SK-N-SH (cell line): ENCODE data around the gene ROBO3. TPM values are rescaled to one million over a fixed set of nuclear protein-coding genes. Genes with fewer than 3 reads are reported as not detected.

Experiments
- CTCF ChIA-PET: fragments of 300-600, 350-600 bp; formaldehyde crosslinking; extraction: SDS; loops from one replicate; lab custom pipeline; 2021; lab: Yijun Ruan, JAX
- POLR2A ChIA-PET: fragments of 350-600 bp; sonication (Branson Sonifier 250); formaldehyde crosslinking; extraction: SDS; loops from one replicate; lab custom pipeline; 2020; ENCODE audit warnings: antibody characterized with exemption, inconsistent platforms; lab: Yijun Ruan, JAX
- DNase-seq: peaks from one replicate; pipeline ENCODE4 v3.0.0; 2012
- H2AFZ ChIP-seq: fragments of 200-600 bp; sonication (generic); 2 replicates; pipeline ENCODE4 v1.8.1; 2016; ENCODE audit warnings: antibody characterized with exemption, mild to moderate bottlenecking, low read depth
- H3F3A ChIP-seq: fragments of 200-600 bp; sonication (generic); replicated peaks from 2 replicates; pipeline ENCODE3; 2016; ENCODE audit warnings: antibody characterized with exemption, mild to moderate bottlenecking; ENCODE audit not compliant: insufficient read depth
- H3K27ac ChIP-seq, 2 experiments: fragments of 200-500 bp in 1 of 2; fragments of 200-600 bp in 1 of 2; sonication (Bioruptor generic) in 1 of 2; sonication (generic), shearing (Covaris generic) in 1 of 2; 2 replicates each; pipeline versions ENCODE4 v1.5.1 to v1.6.1; 2014 to 2016; ENCODE audit warnings: low read depth in 2 of 2, inconsistent platforms in 1 of 2, low read length in 1 of 2, mild to moderate bottlenecking in 1 of 2, mixed read lengths in 1 of 2
- H3K27me3 ChIP-seq: fragments of 200-600 bp; sonication (generic), shearing (Covaris generic); 2 replicates; pipeline ENCODE4 v1.6.1; 2016; ENCODE audit warnings: mixed run types; ENCODE audit not compliant: insufficient read depth
- H3K36me3 ChIP-seq, 2 experiments: fragments of 200-500 bp in 1 of 2; fragments of 200-600 bp in 1 of 2; sonication (Bioruptor generic) in 1 of 2; sonication (generic) in 1 of 2; replicated peaks in 1 of 2; 2 replicates each; pipeline versions ENCODE3 to v1.5.1; 2014 to 2016; ENCODE audit warnings: low read length in 1 of 2, mild to moderate bottlenecking in 1 of 2; ENCODE audit not compliant: insufficient read depth in 2 of 2, control insufficient read depth in 1 of 2
- H3K4me1 ChIP-seq, 2 experiments: fragments of 200-500 bp in 1 of 2; fragments of 200-600 bp in 1 of 2; sonication (Bioruptor generic) in 1 of 2; sonication (generic), shearing (Covaris generic) in 1 of 2; 2 replicates each; pipeline versions ENCODE4 v1.5.1 to v1.6.1; 2014 to 2016; ENCODE audit warnings: low read depth in 1 of 2, low read length in 1 of 2, mixed run types in 1 of 2; ENCODE audit not compliant: insufficient read depth in 2 of 2, control insufficient read depth in 1 of 2
- H3K4me2 ChIP-seq: fragments of 200-600 bp; sonication (generic), shearing (Covaris generic); 2 replicates; pipeline ENCODE4 v1.6.1; 2017; ENCODE audit warnings: mixed run types
- H3K4me3 ChIP-seq, 2 experiments: fragments of 200-500 bp in 1 of 2; fragments of 200-600 bp in 1 of 2; sonication (Bioruptor generic) in 1 of 2; sonication (generic), shearing (Covaris generic) in 1 of 2; 2 replicates each; pipeline versions ENCODE4 v1.5.1 to v1.8.1; 2014 to 2016; ENCODE audit warnings: low read depth in 2 of 2, inconsistent platforms in 1 of 2, low read length in 1 of 2, mild to moderate bottlenecking in 1 of 2, mixed read lengths in 1 of 2, moderate library complexity in 1 of 2
- H3K79me2 ChIP-seq: fragments of 200-600 bp; sonication (generic); 2 replicates; pipeline ENCODE4 v1.8.1; 2017; ENCODE audit warnings: mild to moderate bottlenecking; ENCODE audit not compliant: insufficient read depth
- H3K9ac ChIP-seq: fragments of 200-600 bp; sonication (generic); 2 replicates; pipeline ENCODE4 v1.6.1; 2017; ENCODE audit warnings: mixed run types
- H3K9me2 ChIP-seq: fragments of 200-600 bp; sonication (generic); 2 replicates; pipeline ENCODE4 v1.6.1; 2017; ENCODE audit warnings: mixed run types
- H3K9me3 ChIP-seq: fragments of 200-600 bp; sonication (generic); 2 replicates; pipeline ENCODE4 v1.6.1; 2017; ENCODE audit warnings: mixed run types, mild to moderate bottlenecking, moderate library complexity
- H4K20me1 ChIP-seq: fragments of 200-600 bp; sonication (generic); 2 replicates; pipeline ENCODE4 v1.6.1; 2017; ENCODE audit warnings: mild to moderate bottlenecking, mixed run types; ENCODE audit not compliant: insufficient read depth
- FOSL2 ChIP-seq: IDR thresholded peaks from 2 replicates; pipeline ENCODE4 v1.4.0; 2012; ENCODE audit warnings: low read depth, mild to moderate bottlenecking, moderate library complexity, borderline replicate concordance
- FOXJ3 ChIP-seq: sonication (generic); formaldehyde crosslinking; IDR thresholded peaks from 2 replicates; pipeline ENCODE4 v1.5.1; 2020; ENCODE audit warnings: mild to moderate bottlenecking, missing genetic modification reagents
- FOXM1 ChIP-seq: IDR thresholded peaks from 2 replicates; pipeline ENCODE4 v1.4.0; 2012; ENCODE audit warnings: low read depth, mild to moderate bottlenecking
- GABPA ChIP-seq: IDR thresholded peaks from 2 replicates; pipeline ENCODE4 v1.4.0; 2012; ENCODE audit warnings: low read depth, mild to moderate bottlenecking
- JUND ChIP-seq: IDR thresholded peaks from 2 replicates; pipeline ENCODE4 v1.4.0; 2012
- MAX ChIP-seq: IDR thresholded peaks from 2 replicates; pipeline ENCODE4 v1.4.0; 2012; ENCODE audit warnings: low read depth
- MEF2A ChIP-seq: IDR thresholded peaks from 2 replicates; pipeline ENCODE4 v1.4.0; 2012; ENCODE audit warnings: low read depth, borderline replicate concordance
- NRF1 ChIP-seq: IDR thresholded peaks from 2 replicates; pipeline ENCODE4 v1.6.1; 2012; ENCODE audit warnings: low read depth, mild to moderate bottlenecking, low read length
- PBX3 ChIP-seq: IDR thresholded peaks from 2 replicates; pipeline ENCODE4; 2012
- POLR2AphosphoS5 ChIP-seq: IDR thresholded peaks from 2 replicates; pipeline ENCODE4 v1.6.1; 2012; ENCODE audit warnings: low read depth, low read length
- RAD21 ChIP-seq: IDR thresholded peaks from 2 replicates; pipeline ENCODE4 v1.6.1; 2012; ENCODE audit warnings: mild to moderate bottlenecking, low read length
- RFX5 ChIP-seq: IDR thresholded peaks from 2 replicates; pipeline ENCODE4 v1.6.1; 2012; ENCODE audit warnings: mild to moderate bottlenecking, improper control_type of control experiment, low read length
- RXRA ChIP-seq: IDR thresholded peaks from 2 replicates; pipeline ENCODE4 v1.4.0; 2012; ENCODE audit warnings: low read depth, mild to moderate bottlenecking, borderline replicate concordance
- SMC3 ChIP-seq: IDR thresholded peaks from 2 replicates; pipeline ENCODE4 v1.6.1; 2012; ENCODE audit warnings: low read depth, low read length, improper control_type of control experiment
- TAF1 ChIP-seq: IDR thresholded peaks from 2 replicates; pipeline ENCODE4 v1.6.1; 2012; ENCODE audit warnings: low read depth, mild to moderate bottlenecking, low read length, moderate library complexity, borderline replicate concordance
- TCF12 ChIP-seq: IDR thresholded peaks from 2 replicates; pipeline ENCODE4 v1.4.0; 2012
- TEAD4 ChIP-seq: IDR thresholded peaks from 2 replicates; pipeline ENCODE4 v1.4.0; 2012; ENCODE audit warnings: mild to moderate bottlenecking, borderline replicate concordance; ENCODE audit not compliant: insufficient read depth
- USF2 ChIP-seq: fragments of 150-350 bp; IDR thresholded peaks from 2 replicates; pipeline ENCODE4 v1.6.1; 2017; ENCODE audit warnings: antibody characterized with exemption, low read length, low read depth, borderline replicate concordance
- YY1 ChIP-seq: IDR thresholded peaks from 2 replicates; pipeline ENCODE4 v1.4.0; 2012; ENCODE audit warnings: low read depth, mild to moderate bottlenecking
- WGBS: methylation state at CpG from one replicate; pipeline ENCODE4 v1.1.6; 2017; ENCODE audit warnings: low lambda C conversion rate; 5-methylcytosine and 5-hydroxymethylcytosine counted together
- polyA plus RNA-seq, 3 experiments: library from polyadenylated mRNA; depleted of rRNA; stranded (reverse); fragments of >200 nt; gene quantifications; 2 replicates each; pipeline ENCODE4 v1.2.3, GENCODE V29; 2012
- TF ChIP-seq, protein P1 (sequence below): fragments of 150-350 bp; IDR thresholded peaks from 2 replicates; pipeline ENCODE4 v1.6.1; 2016; ENCODE audit warnings: mild to moderate bottlenecking, low read depth, low read length
- TF ChIP-seq, protein P2 (sequence below): IDR thresholded peaks from 2 replicates; pipeline ENCODE4 v1.4.0; 2012; ENCODE audit warnings: low read depth, borderline replicate concordance

ROBO3 gene
- polyA plus RNA-seq, 1 of the 3 experiments (the other 2 are of a cell fraction): 59.8 TPM

- DNase-seq: peak; percentile 5
- Histone ChIP-seq H3K9me2 (no peaks in the 10 kb centered on the region), H3K9ac (peak within 1 kb of the TSS; percentile 64), H3F3A (peaks cover 37% of the 10 kb centered on the region), H4K20me1 (no peaks in the 10 kb centered on the region), H3K27me3 (no peaks in the 10 kb centered on the region), H3K4me2 (peak within 1 kb of the TSS; percentile 56), H3K9me3 (no peaks in the 10 kb centered on the region), H3K36me3 (no peaks in the 10 kb centered on the region), H3K4me3 (no peak within 1 kb of the TSS), H3K27ac (peak within 1 kb of the TSS; percentile 78 to 96), H2AFZ (peak within 1 kb of the TSS; percentile 64), H3K4me1 (peaks cover 4 to 34% of the 10 kb centered on the region in 2 experiments; a peak in 3 of 4 replicates), H3K79me2 (no peaks in the 10 kb centered on the region)
- POLR2A ChIA-PET: no interaction called here
- 77% methylated on average over 8 of the region's 12 CpGs for WGBS
- CTCF ChIA-PET: interaction anchor here (1.1 to 1.2 kb wide), 3 partner anchors 22 to 507 kb away, joined by 3 to 4 read pairs (median 3); no protein-coding TSS in a partner anchor
- TF ChIP-seq RAD21 (no peak), GABPA (no peak), MEF2A (no peak), TEAD4 (no peak), TAF1 (no peak), YY1 (no peak), TCF12 (no peak), POLR2AphosphoS5 (no peak), RFX5 (no peak), FOSL2 (no peak), FOXM1 (no peak), SMC3 (no peak), RXRA (no peak), USF2 (no peak)
- TF ChIP-seq, protein P1, sequence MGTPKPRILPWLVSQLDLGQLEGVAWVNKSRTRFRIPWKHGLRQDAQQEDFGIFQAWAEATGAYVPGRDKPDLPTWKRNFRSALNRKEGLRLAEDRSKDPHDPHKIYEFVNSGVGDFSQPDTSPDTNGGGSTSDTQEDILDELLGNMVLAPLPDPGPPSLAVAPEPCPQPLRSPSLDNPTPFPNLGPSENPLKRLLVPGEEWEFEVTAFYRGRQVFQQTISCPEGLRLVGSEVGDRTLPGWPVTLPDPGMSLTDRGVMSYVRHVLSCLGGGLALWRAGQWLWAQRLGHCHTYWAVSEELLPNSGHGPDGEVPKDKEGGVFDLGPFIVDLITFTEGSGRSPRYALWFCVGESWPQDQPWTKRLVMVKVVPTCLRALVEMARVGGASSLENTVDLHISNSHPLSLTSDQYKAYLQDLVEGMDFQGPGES: no peak
These were observed 32.5 kb downstream of the ROBO3 start, which contains the start of gene ROBO4 for GRCh38 chr11:124897674-124898262. ROBO4 (minus strand) TSS chr11:124897865; CDS start chr11:124897795, 70 bp downstream.

GRCh38 chr11:124898263-124898680, 33.0 kb downstream of the ROBO3 start:
- Histone ChIP-seq H3K27me3 (no peaks in the 10 kb centered on the region), H3K79me2 (no peaks in the 10 kb centered on the region), H3K27ac (peak overlapping the region; percentile 78 to 96; a peak in 3 of 4 replicates), H3K4me3 (no peak overlapping the region), H2AFZ (peak overlapping the region; percentile 64; the same call in 1 of the 2 replicates), H3F3A (peaks cover 37% of the 10 kb centered on the region), H4K20me1 (no peaks in the 10 kb centered on the region), H3K9me3 (no peaks in the 10 kb centered on the region), H3K9me2 (no peaks in the 10 kb centered on the region), H3K4me1 (peaks cover 4 to 34% of the 10 kb centered on the region in 2 experiments; a peak in 3 of 4 replicates), H3K9ac (peak overlapping the region; percentile 64), H3K4me2 (peak overlapping the region; percentile 56; the same call in 1 of the 2 replicates), H3K36me3 (no peaks in the 10 kb centered on the region)
- ChIA-PET POLR2A (no interaction called here), CTCF (interaction anchor here (1.1 to 1.5 kb wide), 4 partner anchors 17 to 507 kb away, joined by 3 to 4 read pairs (median 4); no protein-coding TSS in a partner anchor)
- peak; percentile 15 for DNase-seq
- 29% methylated on average over 3 of the region's 3 CpGs for WGBS
- peak; percentile 67; the same call in 1 of the 2 replicates for TF ChIP-seq POLR2AphosphoS5
- TF ChIP-seq RFX5: no peak
- TF ChIP-seq FOSL2: peak; percentile 89
- peak; percentile 36; the same call in 1 of the 2 replicates for TF ChIP-seq TCF12
- TF ChIP-seq, protein P2, sequence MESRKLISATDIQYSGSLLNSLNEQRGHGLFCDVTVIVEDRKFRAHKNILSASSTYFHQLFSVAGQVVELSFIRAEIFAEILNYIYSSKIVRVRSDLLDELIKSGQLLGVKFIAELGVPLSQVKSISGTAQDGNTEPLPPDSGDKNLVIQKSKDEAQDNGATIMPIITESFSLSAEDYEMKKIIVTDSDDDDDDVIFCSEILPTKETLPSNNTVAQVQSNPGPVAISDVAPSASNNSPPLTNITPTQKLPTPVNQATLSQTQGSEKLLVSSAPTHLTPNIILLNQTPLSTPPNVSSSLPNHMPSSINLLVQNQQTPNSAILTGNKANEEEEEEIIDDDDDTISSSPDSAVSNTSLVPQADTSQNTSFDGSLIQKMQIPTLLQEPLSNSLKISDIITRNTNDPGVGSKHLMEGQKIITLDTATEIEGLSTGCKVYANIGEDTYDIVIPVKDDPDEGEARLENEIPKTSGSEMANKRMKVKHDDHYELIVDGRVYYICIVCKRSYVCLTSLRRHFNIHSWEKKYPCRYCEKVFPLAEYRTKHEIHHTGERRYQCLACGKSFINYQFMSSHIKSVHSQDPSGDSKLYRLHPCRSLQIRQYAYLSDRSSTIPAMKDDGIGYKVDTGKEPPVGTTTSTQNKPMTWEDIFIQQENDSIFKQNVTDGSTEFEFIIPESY: no peak
- no peak for TF ChIP-seq FOXJ3
- TF ChIP-seq NRF1: no peak
- peak; percentile 76 for TF ChIP-seq JUND
- 0 out of 2 replicates have a peak, but pooled peaks have one; percentile 36 for TF ChIP-seq RXRA
- no peak for TF ChIP-seq SMC3
- TF ChIP-seq MAX: no peak; the same call in 1 of the 2 replicates
- TF ChIP-seq PBX3: peak; percentile 46; the same call in 1 of the 2 replicates
